ENCODE results near the gene TSR2. TPM values are rescaled to one million over a fixed set of nuclear protein-coding genes. Genes with fewer than 3 reads are reported as not detected.

TSR2 gene
- total and polyA plus RNA-seq, 2 of the 8 experiments (the other 6 are each of a cell fraction or from before 2014, with no cell fraction given): 15.1 to 44.2 TPM

- ChIA-PET POLR2A (ENCODE audit: partially characterized antibody) (no interaction called here), CTCF (ENCODE audit: partially characterized antibody) (no interaction called here)
- no peak overlapping the region for H2BK20ac ChIP-seq (ENCODE audit: low read length)
- H3K9me3 ChIP-seq (ENCODE audit: insufficient read depth in 2 of 2, low read depth in 1 of 2, low read length in 1 of 2): no peaks in the 10 kb centered on the region
- H2BK15ac ChIP-seq (ENCODE audit: low read length): no peak overlapping the region
- no peak overlapping the region for H2BK12ac ChIP-seq (ENCODE audit: low read depth, low read length)
- H3K23ac ChIP-seq (ENCODE audit: insufficient read length): no peak overlapping the region
- no peaks in the 10 kb centered on the region for H4K20me1 ChIP-seq (replicated peaks in 1 of 2; ENCODE audit: control insufficient read depth in 1 of 2, insufficient read depth in 2 of 2, low read length in 2 of 2)
- no peak overlapping the region for H2AFZ ChIP-seq (ENCODE audit: low read length)
- no peak overlapping the region for H4K5ac ChIP-seq (ENCODE audit: insufficient read length, low read depth, low read length)
- H3K4me1 ChIP-seq (replicated peaks in 1 of 4; ENCODE audit: control insufficient read depth in 3 of 4, insufficient read depth in 4 of 4, low read length in 3 of 4): no peaks in the 10 kb centered on the region
- no peaks in the 10 kb centered on the region for H3K79me2 ChIP-seq (ENCODE audit: control insufficient read depth in 1 of 2, insufficient read depth in 2 of 2, low read length in 2 of 2)
- H2BK5ac ChIP-seq (ENCODE audit: low read depth, low read length): no peak overlapping the region
- no peaks in the 10 kb centered on the region for H3K79me1 ChIP-seq (ENCODE audit: low read depth, low read length)
- no peaks in the 10 kb centered on the region for H3K23me2 ChIP-seq (ENCODE audit: low read depth, low read length)
- no peak overlapping the region for H3K4me3 ChIP-seq (ENCODE audit: extremely low read depth in 1 of 4, insufficient read depth in 2 of 4, low read depth in 3 of 4, low read length in 4 of 4)
- no peak overlapping the region for H2BK120ac ChIP-seq (replicated peaks; ENCODE audit: low read depth, low read length)
- no peak for FAIRE-seq
- no peak overlapping the region for H3K9ac ChIP-seq (replicated peaks in 1 of 4; ENCODE audit: extremely low read depth in 1 of 4, low read depth in 3 of 4, low read length in 3 of 4)
- H3K27ac ChIP-seq (ENCODE audit: low read depth, low read length): no peak overlapping the region
- H3K4me2 ChIP-seq (ENCODE audit: insufficient read depth in 1 of 2, low read depth in 2 of 2, low read length in 2 of 2): no peak overlapping the region
- 92% methylated on average over 2 of the region's 2 CpGs; no CpG with 5 or more reads in 1 of the 2 experiments for WGBS, 2 experiments (ENCODE audit: extremely low coverage in 1 of 2, insufficient coverage in 1 of 2, insufficient read length in 1 of 2, insufficient replicate concordance in 2 of 2, low coverage in 1 of 2, low lambda C conversion rate in 2 of 2, missing lambda C conversion rate in 1 of 2)
- H3K14ac ChIP-seq (ENCODE audit: insufficient read length): no peak overlapping the region
- H4K8ac ChIP-seq (ENCODE audit: extremely low read depth, insufficient read depth, low read length): no peak overlapping the region
- no peak overlapping the region for H3K18ac ChIP-seq (ENCODE audit: extremely low read depth, low read length)
- no peak overlapping the region for H3K56ac ChIP-seq (replicated peaks; ENCODE audit: insufficient read length, low read depth, low read length)
- no peak overlapping the region for H4K91ac ChIP-seq (replicated peaks; ENCODE audit: insufficient read length, low read length)
- H2AK5ac ChIP-seq (ENCODE audit: low read depth, low read length): no peak overlapping the region
- no peak for DNase-seq (ENCODE audit: low read depth in 1 of 2, low spot score in 2 of 2)
- H3K4ac ChIP-seq (replicated peaks; ENCODE audit: insufficient read length, low read depth, low read length): no peak overlapping the region
- H3K27me3 ChIP-seq (replicated peaks in 1 of 4; ENCODE audit: control insufficient read depth in 3 of 4, extremely low read depth in 1 of 4, insufficient read depth in 3 of 4, low read length in 3 of 4): no peaks in the 10 kb centered on the region
- no peaks in the 10 kb centered on the region for H3K36me3 ChIP-seq (ENCODE audit: control insufficient read depth in 2 of 4, insufficient read depth in 4 of 4, low read length in 3 of 4)
- TF ChIP-seq KDM5A (IDR thresholded peaks at IDR 0.05; ENCODE audit: low read length): no peak
- TF ChIP-seq GTF2F1 (IDR thresholded peaks at IDR 0.05; ENCODE audit: borderline replicate concordance, low read depth, low read length): no peak
- TF ChIP-seq BRCA1 (IDR thresholded peaks at IDR 0.05; ENCODE audit: low read depth, low read length): no peak
- no peak for TF ChIP-seq EP300 (IDR thresholded peaks at IDR 0.05; ENCODE audit: borderline replicate concordance in 1 of 2, low read depth in 2 of 2, low read length in 2 of 2)
- no peak for TF ChIP-seq FOSL1 (IDR thresholded peaks at IDR 0.05; ENCODE audit: insufficient read depth, low read depth, low read length)
- no peak for TF ChIP-seq SRF (IDR thresholded peaks at IDR 0.05; ENCODE audit: low read depth, low read length)
- no peak for TF ChIP-seq RAD21 (IDR thresholded peaks at IDR 0.05 in 1 of 2, conservative IDR thresholded peaks at IDR 0.05 in 1 of 2; ENCODE audit: low read depth in 2 of 2, low read length in 2 of 2)
- TF ChIP-seq BACH1 (IDR thresholded peaks at IDR 0.05; ENCODE audit: low read length): no peak
- no peak for TF ChIP-seq NANOG (IDR thresholded peaks at IDR 0.05; ENCODE audit: insufficient read depth, low read depth, low read length, poor library complexity, severe bottlenecking)
- TF ChIP-seq JUND (IDR thresholded peaks at IDR 0.05; ENCODE audit: low read length): no peak
- TF ChIP-seq ZNF274 (IDR thresholded peaks at IDR 0.05; ENCODE audit: borderline replicate concordance, extremely low read depth, low read length): no peak
- no peak for TF ChIP-seq KDM1A (IDR thresholded peaks at IDR 0.05; ENCODE audit: borderline replicate concordance, low read length)
- no peak for TF ChIP-seq EZH2 (IDR thresholded peaks at IDR 0.05; ENCODE audit: low read depth, low read length, severe bottlenecking)
- TF ChIP-seq CHD1 (IDR thresholded peaks at IDR 0.05; ENCODE audit: low read depth, low read length): no peak
- TF ChIP-seq GABPA (IDR thresholded peaks at IDR 0.05; ENCODE audit: borderline replicate concordance, insufficient read depth, low read length): no peak
These were observed 32.9 kb upstream of the TSR2 start for GRCh38 chrX:54407266-54407665.
